Breast epithelium (tissue), 3 donors: ENCODE results near the gene PLEKHM2.

ENCODE experiments used
- POLR2A ChIP-seq: fragments of 450-650 bp; IDR thresholded peaks from one replicate; pipeline ENCODE4 v1.6.1; 2016; ENCODE audit warnings: antibody characterized with exemption, mild to moderate bottlenecking, moderate library complexity
- POLR2AphosphoS5 ChIP-seq, 3 donors: sonication (generic); formaldehyde crosslinking; IDR thresholded peaks; one replicate each; pipeline ENCODE4 v1.6.1; 2017; ENCODE audit warnings: antibody characterized with exemption in 3 of 3
- TF ChIP-seq, protein P1 (sequence below), 3 donors: fragments of 450-650 bp; IDR thresholded peaks; one replicate each; pipeline ENCODE4 v1.5.1; 2016 to 2017; ENCODE audit warnings: antibody characterized with exemption in 3 of 3, mild to moderate bottlenecking in 3 of 3, moderate library complexity in 3 of 3

DNA sequence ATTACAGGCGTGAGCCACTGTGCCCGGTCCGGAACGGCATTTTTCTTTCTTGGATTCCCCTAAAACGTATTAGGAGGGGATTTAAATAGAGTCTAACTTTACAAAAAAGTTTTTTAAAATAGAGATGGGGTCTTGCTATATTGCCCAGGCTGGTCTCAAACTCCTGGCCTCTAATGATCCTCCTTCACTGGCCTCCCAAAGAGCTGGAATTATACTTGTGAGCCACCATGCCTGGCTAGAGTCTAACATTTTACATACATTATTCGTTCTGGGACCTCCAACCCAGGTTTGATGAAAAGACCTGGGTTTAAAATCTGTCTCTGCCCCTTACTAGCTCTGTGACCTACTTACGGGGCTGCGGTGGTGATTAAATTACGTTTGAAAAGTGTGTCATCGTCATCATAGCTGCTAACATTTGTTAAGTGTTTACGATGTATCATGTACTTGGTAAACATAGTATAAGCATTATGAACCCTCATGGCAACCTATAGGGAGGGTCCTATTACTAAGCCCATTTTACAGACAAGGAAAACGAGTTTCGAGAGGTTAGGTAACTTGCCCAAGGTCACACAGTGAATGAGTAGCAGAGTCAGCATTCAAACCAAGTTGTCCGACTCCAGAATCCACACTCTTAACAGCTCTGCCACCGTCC is 24.5 kb downstream of the PLEKHM2 start:
- TF ChIP-seq POLR2A (no peak), POLR2AphosphoS5 (IDR thresholded peaks at IDR 0.05) (no peak)
- TF ChIP-seq, protein P1, sequence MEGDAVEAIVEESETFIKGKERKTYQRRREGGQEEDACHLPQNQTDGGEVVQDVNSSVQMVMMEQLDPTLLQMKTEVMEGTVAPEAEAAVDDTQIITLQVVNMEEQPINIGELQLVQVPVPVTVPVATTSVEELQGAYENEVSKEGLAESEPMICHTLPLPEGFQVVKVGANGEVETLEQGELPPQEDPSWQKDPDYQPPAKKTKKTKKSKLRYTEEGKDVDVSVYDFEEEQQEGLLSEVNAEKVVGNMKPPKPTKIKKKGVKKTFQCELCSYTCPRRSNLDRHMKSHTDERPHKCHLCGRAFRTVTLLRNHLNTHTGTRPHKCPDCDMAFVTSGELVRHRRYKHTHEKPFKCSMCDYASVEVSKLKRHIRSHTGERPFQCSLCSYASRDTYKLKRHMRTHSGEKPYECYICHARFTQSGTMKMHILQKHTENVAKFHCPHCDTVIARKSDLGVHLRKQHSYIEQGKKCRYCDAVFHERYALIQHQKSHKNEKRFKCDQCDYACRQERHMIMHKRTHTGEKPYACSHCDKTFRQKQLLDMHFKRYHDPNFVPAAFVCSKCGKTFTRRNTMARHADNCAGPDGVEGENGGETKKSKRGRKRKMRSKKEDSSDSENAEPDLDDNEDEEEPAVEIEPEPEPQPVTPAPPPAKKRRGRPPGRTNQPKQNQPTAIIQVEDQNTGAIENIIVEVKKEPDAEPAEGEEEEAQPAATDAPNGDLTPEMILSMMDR (IDR thresholded peaks at IDR 0.05) = no peak
